ENCODE measurements around the gene TMEM245. TPM values are rescaled to one million over a fixed set of nuclear protein-coding genes. Genes with fewer than 3 reads are reported as not detected.
"Not testable (repeated sequence)": the region's sequence is repeated elsewhere in the genome, so short reads cannot be mapped to it uniquely, and the experiment has no call there.

Gene TMEM245
- total and polyA plus RNA-seq, 2 donors (not counting 3 experiments of a cell fraction or from before 2014, with no cell fraction given) = 44.2 to 48.0 TPM

DNA sequence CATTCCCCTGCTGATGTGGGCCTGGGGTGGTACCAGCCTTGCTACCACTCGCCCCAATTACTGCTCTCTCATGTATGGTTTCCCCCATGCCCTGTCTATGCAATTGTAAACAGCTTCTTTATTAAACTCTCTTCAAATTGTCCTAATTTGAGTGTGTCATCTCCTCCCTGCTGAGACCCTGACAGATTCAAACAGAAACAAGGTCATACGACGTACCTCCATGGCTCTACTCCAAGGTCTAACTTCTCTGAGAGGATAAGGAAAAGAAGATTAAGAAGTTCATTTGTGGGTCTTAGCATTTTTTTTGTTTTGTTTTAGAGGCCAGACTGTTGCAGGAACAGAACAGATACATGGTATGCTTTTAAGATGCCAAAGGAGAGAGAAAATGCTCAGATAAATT lies 147.6 kb downstream of the TMEM245 start:
- H3K9ac ChIP-seq (replicated peaks; ENCODE audit: extremely low read depth, insufficient read depth, low read length) = no peak overlapping the region
- ChIA-PET POLR2A (no interaction called here), CTCF (no interaction called here)
- BruUV-seq (replicated peaks) = no TSS peak
- no peaks in the 10 kb centered on the region for H4K20me1 ChIP-seq (replicated peaks; ENCODE audit: control insufficient read depth, extremely low read depth, insufficient read depth, low read length)
- no peaks in the 10 kb centered on the region for H3K9me3 ChIP-seq (replicated peaks; ENCODE audit: control insufficient read depth, insufficient read depth, low read length)
- dilution Hi-C loops (cut with MboI; ENCODE audit: extremely low pct_ligation_motif_present, low sequenced_read_pairs) (no loop called here), intact Hi-C loops (cut with micrococcal nuclease) (no loop called here)
- DNase-seq (ENCODE audit: low read depth, low spot score) (no peak), FAIRE-seq (no peak)
- H3K4me3 ChIP-seq (replicated peaks in 1 of 3; ENCODE audit: insufficient read depth in 1 of 3, low read depth in 1 of 3, low read length in 3 of 3) = no peak overlapping the region
- no peaks in the 10 kb centered on the region for H3K27me3 ChIP-seq (ENCODE audit: control insufficient read depth in 2 of 2, insufficient read depth in 2 of 2, low read length in 2 of 2)
- TF ChIP-seq EZH2 (IDR thresholded peaks at IDR 0.05; ENCODE audit: borderline replicate concordance, low read depth, low read length, severe bottlenecking) (no peak), POLR2A (IDR thresholded peaks at IDR 0.05; ENCODE audit: low read depth, low read length) (no peak), JUN (IDR thresholded peaks at IDR 0.05; ENCODE audit: borderline replicate concordance, insufficient read depth, insufficient read length, low read depth) (no peak), POLR2AphosphoS5 (IDR thresholded peaks at IDR 0.05; ENCODE audit: insufficient read depth, low read depth, low read length) (no peak), MYC (IDR thresholded peaks at IDR 0.05; ENCODE audit: low read depth, low read length) (no peak), FOS (IDR thresholded peaks at IDR 0.05; ENCODE audit: borderline replicate concordance, insufficient read depth, low read length) (no peak), GATA2 (IDR thresholded peaks at IDR 0.05; ENCODE audit: insufficient read depth, insufficient read length, low read depth, low read length) (no peak)
- TF ChIP-seq, protein P1, sequence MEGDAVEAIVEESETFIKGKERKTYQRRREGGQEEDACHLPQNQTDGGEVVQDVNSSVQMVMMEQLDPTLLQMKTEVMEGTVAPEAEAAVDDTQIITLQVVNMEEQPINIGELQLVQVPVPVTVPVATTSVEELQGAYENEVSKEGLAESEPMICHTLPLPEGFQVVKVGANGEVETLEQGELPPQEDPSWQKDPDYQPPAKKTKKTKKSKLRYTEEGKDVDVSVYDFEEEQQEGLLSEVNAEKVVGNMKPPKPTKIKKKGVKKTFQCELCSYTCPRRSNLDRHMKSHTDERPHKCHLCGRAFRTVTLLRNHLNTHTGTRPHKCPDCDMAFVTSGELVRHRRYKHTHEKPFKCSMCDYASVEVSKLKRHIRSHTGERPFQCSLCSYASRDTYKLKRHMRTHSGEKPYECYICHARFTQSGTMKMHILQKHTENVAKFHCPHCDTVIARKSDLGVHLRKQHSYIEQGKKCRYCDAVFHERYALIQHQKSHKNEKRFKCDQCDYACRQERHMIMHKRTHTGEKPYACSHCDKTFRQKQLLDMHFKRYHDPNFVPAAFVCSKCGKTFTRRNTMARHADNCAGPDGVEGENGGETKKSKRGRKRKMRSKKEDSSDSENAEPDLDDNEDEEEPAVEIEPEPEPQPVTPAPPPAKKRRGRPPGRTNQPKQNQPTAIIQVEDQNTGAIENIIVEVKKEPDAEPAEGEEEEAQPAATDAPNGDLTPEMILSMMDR (IDR thresholded peaks at IDR 0.05; ENCODE audit: extremely low read depth in 1 of 2, insufficient read depth in 1 of 2, low read depth in 1 of 2, low read length in 2 of 2) = no peak
- TF ChIP-seq, protein P2, sequence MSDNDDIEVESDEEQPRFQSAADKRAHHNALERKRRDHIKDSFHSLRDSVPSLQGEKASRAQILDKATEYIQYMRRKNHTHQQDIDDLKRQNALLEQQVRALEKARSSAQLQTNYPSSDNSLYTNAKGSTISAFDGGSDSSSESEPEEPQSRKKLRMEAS (IDR thresholded peaks at IDR 0.05; ENCODE audit: insufficient read depth, insufficient read length) = no peak
- H2AFZ ChIP-seq (ENCODE audit: low read depth, low read length) = no peak overlapping the region
- no peaks in the 10 kb centered on the region for H3K4me1 ChIP-seq (ENCODE audit: control insufficient read depth, extremely low read depth, insufficient read depth, low read length)
- no peaks in the 10 kb centered on the region for H3K79me2 ChIP-seq (ENCODE audit: control insufficient read depth, insufficient read depth, low read length)
- H3K36me3 ChIP-seq (ENCODE audit: control insufficient read depth in 2 of 2, extremely low read depth in 1 of 2, insufficient read depth in 2 of 2, low read length in 2 of 2) = peaks cover 0 to 6% of the 10 kb centered on the region in 2 experiments
- H3K9me1 ChIP-seq (replicated peaks; ENCODE audit: control insufficient read depth, extremely low read depth, insufficient read depth, low read length) = no peaks in the 10 kb centered on the region
- no peak overlapping the region for H3K27ac ChIP-seq (ENCODE audit: insufficient read depth, low read depth, low read length)
- no peak overlapping the region for H3K4me2 ChIP-seq (ENCODE audit: insufficient read depth, low read length)

DNA sequence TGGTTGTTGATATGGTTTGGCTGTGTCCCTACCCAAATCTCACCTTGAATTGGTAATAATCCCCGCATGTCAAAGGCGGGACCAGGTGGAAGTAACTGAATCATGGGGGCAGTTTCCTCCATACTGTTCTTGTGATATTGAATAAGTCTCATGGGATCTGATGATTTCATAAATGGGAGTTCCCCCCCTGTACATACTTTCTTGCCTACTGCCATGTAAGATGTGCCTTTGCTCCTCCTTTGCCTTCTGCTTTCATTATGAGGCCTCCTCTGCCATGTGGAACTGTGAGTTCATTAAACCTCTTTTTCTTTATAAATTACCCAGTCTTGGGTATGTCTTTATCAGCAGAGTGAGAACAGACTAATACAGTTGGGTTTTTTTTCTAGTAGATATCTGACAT lies 148.4 kb downstream of the TMEM245 start:
- intact Hi-C loops (cut with micrococcal nuclease) = not testable (repeated sequence)

More for the DNA sequence above, 148.4 kb downstream of the TMEM245 start:
- DNase-seq (ENCODE audit: low read depth, low spot score); H3K27ac ChIP-seq (ENCODE audit: insufficient read depth, low read depth, low read length); H3K27me3 ChIP-seq (ENCODE audit: control insufficient read depth in 2 of 2, insufficient read depth in 2 of 2, low read length in 2 of 2); dilution Hi-C loops (cut with MboI; ENCODE audit: extremely low pct_ligation_motif_present, low sequenced_read_pairs); BruUV-seq (replicated peaks); H3K4me3 ChIP-seq (replicated peaks in 1 of 3; ENCODE audit: insufficient read depth in 1 of 3, low read depth in 1 of 3, low read length in 3 of 3); H4K20me1 ChIP-seq (replicated peaks; ENCODE audit: control insufficient read depth, extremely low read depth, insufficient read depth, low read length); POLR2A ChIA-PET; H3K9me1 ChIP-seq (replicated peaks; ENCODE audit: control insufficient read depth, extremely low read depth, insufficient read depth, low read length); H3K4me1 ChIP-seq (ENCODE audit: control insufficient read depth, extremely low read depth, insufficient read depth, low read length); H3K9me3 ChIP-seq (replicated peaks; ENCODE audit: control insufficient read depth, insufficient read depth, low read length); FAIRE-seq; H3K36me3 ChIP-seq (ENCODE audit: control insufficient read depth in 2 of 2, extremely low read depth in 1 of 2, insufficient read depth in 2 of 2, low read length in 2 of 2); H3K9ac ChIP-seq (replicated peaks; ENCODE audit: extremely low read depth, insufficient read depth, low read length); H3K4me2 ChIP-seq (ENCODE audit: insufficient read depth, low read length); H3K79me2 ChIP-seq (ENCODE audit: control insufficient read depth, insufficient read depth, low read length); H2AFZ ChIP-seq (ENCODE audit: low read depth, low read length): not testable (repeated sequence)
- CTCF ChIA-PET = interaction anchor here (0.7 kb wide), 1 partner anchor 486 kb away, joined by 3 read pairs; no protein-coding TSS in a partner anchor
